HCT116 (cell line): ENCODE results near the gene LLGL2. TPM values are rescaled to one million over a fixed set of nuclear protein-coding genes. Genes with fewer than 3 reads are reported as not detected.

ENCODE experiments used
- ATAC-seq: fragments of 200-7000 bp; cut with Tn5 transposase; 2 replicates; pipeline ENCODE4 v1.9.1; 2020; ENCODE audit warnings: mild to moderate bottlenecking, moderate library complexity
- BruUV-seq: library from RNA; stranded (reverse); fragments of 400-500 nt; replicated peaks from 2 replicates; lab custom pipeline; 2021; lab: Mats Ljungman, UMichigan
- CTCF ChIA-PET: fragments of 300-600 bp; sonication (Branson Sonifier 250); formaldehyde crosslinking; loops from one replicate; lab custom pipeline; 2021; ENCODE audit warnings: antibody characterized with exemption; lab: Charles Lee
- POLR2A ChIA-PET: fragments of 300-600, 350-600 bp; sonication (Branson Sonifier 250); formaldehyde crosslinking; loops from one replicate; lab custom pipeline; 2021; ENCODE audit warnings: antibody characterized with exemption; lab: Charles Lee
- RAD21 ChIA-PET, 2 experiments: fragments of 300-600 bp; sonication (Branson Sonifier 250); formaldehyde crosslinking; loops; one replicate each; lab custom pipeline; 2023; ENCODE audit warnings: low total read pairs in 2 of 2; ENCODE audit not compliant: uncharacterized antibody in 2 of 2, unreplicated experiment in 2 of 2, low non-redundant PET in 1 of 2; lab: Charles Lee
- DNase-seq: peaks from one replicate; pipeline ENCODE4 v3.0.0-alpha.2; 2010; ENCODE audit warnings: low read depth, low spot score
- H2AFZ ChIP-seq: fragments of 200-600 bp; shearing (Covaris generic), sonication (generic); 2 replicates; pipeline ENCODE4 v1.6.1; 2017; ENCODE audit warnings: low read depth, mixed run types, mixed read lengths, antibody characterized with exemption, low read length; ENCODE audit not compliant: poor library complexity, severe bottlenecking
- H3K27ac ChIP-seq: 2 replicates; pipeline ENCODE4 v1.5.1; 2012; ENCODE audit warnings: low read depth, low read length
- H3K27me3 ChIP-seq: fragments of 200-600 bp; sonication (generic); 2 replicates; pipeline ENCODE4 v1.6.1; 2016; ENCODE audit warnings: mixed run types, low read length, mixed read lengths; ENCODE audit not compliant: insufficient read depth
- H3K36me3 ChIP-seq, 2 experiments: fragments of 200-500 bp in 1 of 2; fragments of 200-600 bp in 1 of 2; sonication (Bioruptor generic) in 1 of 2; sonication (generic) in 1 of 2; 2 replicates each; pipeline versions ENCODE4 v1.5.1 to v1.6.1; 2014 to 2016; ENCODE audit warnings: low read length in 2 of 2, inconsistent platforms in 1 of 2, mixed read lengths in 1 of 2, mixed run types in 1 of 2; ENCODE audit not compliant: insufficient read depth in 2 of 2, control insufficient read depth in 1 of 2
- H3K4me1 ChIP-seq, 2 experiments: fragments of 200-600 bp in 1 of 2; sonication (generic) in 1 of 2; 2 replicates each; pipeline versions ENCODE4 v1.5.1 to v1.6.1; 2012 to 2017; ENCODE audit warnings: low read length in 2 of 2, inconsistent platforms in 1 of 2, mild to moderate bottlenecking in 1 of 2, mixed read lengths in 1 of 2, mixed run types in 1 of 2, moderate library complexity in 1 of 2; ENCODE audit not compliant: insufficient read depth in 2 of 2, control insufficient read depth in 1 of 2
- H3K4me2 ChIP-seq: fragments of 200-600 bp; sonication (generic); 2 replicates; pipeline ENCODE4 v1.6.1; 2017; ENCODE audit warnings: mixed run types, low read length, mixed read lengths
- H3K4me3 ChIP-seq, 2 experiments: fragments of 200-600 bp in 1 of 2; sonication (generic) in 1 of 2; replicated peaks in 1 of 2; 2 replicates each; pipeline ENCODE4 v1.5.1; 2011 to 2016; ENCODE audit warnings: low read length in 2 of 2, control low read depth in 1 of 2, low read depth in 1 of 2, mild to moderate bottlenecking in 1 of 2, mixed read lengths in 1 of 2, mixed run types in 1 of 2
- H3K79me2 ChIP-seq: fragments of 200-600 bp; sonication (generic); 2 replicates; pipeline ENCODE4 v1.6.1; 2017; ENCODE audit warnings: mild to moderate bottlenecking, mixed run types, low read length, moderate library complexity, mixed read lengths; ENCODE audit not compliant: insufficient read depth
- H3K9ac ChIP-seq: fragments of 200-600 bp; sonication (generic); 2 replicates; pipeline ENCODE4 v1.6.1; 2016; ENCODE audit warnings: low read length, mixed read lengths
- H3K9me2 ChIP-seq: fragments of 200-600 bp; sonication (generic), shearing (Covaris generic); 2 replicates; pipeline ENCODE4 v1.6.1; 2017; ENCODE audit warnings: mixed run types, mild to moderate bottlenecking, moderate library complexity; ENCODE audit not compliant: insufficient read depth
- H3K9me3 ChIP-seq, 2 experiments: fragments of 200-500 bp in 1 of 2; fragments of 200-600 bp in 1 of 2; sonication (Bioruptor generic) in 1 of 2; sonication (generic) in 1 of 2; 2 replicates each; pipeline ENCODE4 v1.6.1; 2014 to 2017; ENCODE audit warnings: low read length in 2 of 2, mixed read lengths in 2 of 2, inconsistent platforms in 1 of 2, low read depth in 1 of 2, mild to moderate bottlenecking in 1 of 2, mixed run types in 1 of 2, moderate library complexity in 1 of 2; ENCODE audit not compliant: control insufficient read depth in 1 of 2, insufficient read depth in 1 of 2
- H4K20me1 ChIP-seq: fragments of 200-600 bp; sonication (generic), shearing (Covaris generic); 2 replicates; pipeline ENCODE4 v1.6.1; 2017; ENCODE audit warnings: mixed run types, mild to moderate bottlenecking, moderate library complexity; ENCODE audit not compliant: insufficient read depth
- CBX3 ChIP-seq: IDR thresholded peaks from 2 replicates; pipeline ENCODE4 v1.6.1; 2012; ENCODE audit warnings: low read depth
- EGR1 ChIP-seq: IDR thresholded peaks from 2 replicates; pipeline ENCODE4 v1.6.1; 2012; ENCODE audit warnings: low read depth
- ELF1 ChIP-seq: IDR thresholded peaks from 2 replicates; pipeline ENCODE4 v1.6.1; 2012; ENCODE audit warnings: low read depth, borderline replicate concordance
- EZH2phosphoT487 ChIP-seq: fragments of 200-600 bp; IDR thresholded peaks from 2 replicates; pipeline ENCODE4 v1.6.1; 2018; ENCODE audit warnings: antibody characterized with exemption, borderline replicate concordance
- JUND ChIP-seq: IDR thresholded peaks from 2 replicates; pipeline ENCODE4 v1.6.1; 2012
- POLR2A ChIP-seq: IDR thresholded peaks from 2 replicates; pipeline ENCODE4 v1.7.0; 2011; ENCODE audit warnings: borderline replicate concordance; ENCODE audit not compliant: insufficient read depth, insufficient read length; ENCODE audit errors: extremely low read depth
- POLR2AphosphoS5 ChIP-seq: IDR thresholded peaks from 2 replicates; pipeline ENCODE4 v1.6.1; 2011; ENCODE audit warnings: mild to moderate bottlenecking, low read depth, low read length, moderate library complexity
- RAD21 ChIP-seq: IDR thresholded peaks from 2 replicates; pipeline ENCODE4 v1.6.1; 2012; ENCODE audit warnings: low read depth, mild to moderate bottlenecking
- SIN3A ChIP-seq: IDR thresholded peaks from 2 replicates; pipeline ENCODE4 v1.6.1; 2012; ENCODE audit warnings: low read depth
- SP1 ChIP-seq: IDR thresholded peaks from 2 replicates; pipeline ENCODE4 v1.6.1; 2012; ENCODE audit warnings: low read depth
- SRF ChIP-seq: IDR thresholded peaks from 2 replicates; pipeline ENCODE4 v1.6.1; 2012; ENCODE audit warnings: low read depth
- TCF7L2 ChIP-seq: IDR thresholded peaks from 2 replicates; pipeline ENCODE4 v1.7.0; 2011; ENCODE audit warnings: borderline replicate concordance, inconsistent platforms; ENCODE audit not compliant: insufficient read depth, insufficient read length; ENCODE audit errors: extremely low read depth
- YY1 ChIP-seq: IDR thresholded peaks from 2 replicates; pipeline ENCODE4 v1.6.1; 2011; ENCODE audit warnings: low read length, low read depth, moderate library complexity, mild to moderate bottlenecking; ENCODE audit not compliant: insufficient replicate concordance; ENCODE audit errors: extremely low read depth
- ZFX ChIP-seq: fragments of 450-650 bp; IDR thresholded peaks from 2 replicates; pipeline ENCODE4 v1.6.1; 2017
- ZNF274 ChIP-seq: fragments of 200-500 bp; sonication (Bioruptor generic); IDR thresholded peaks from 2 replicates; pipeline ENCODE4 v1.6.1; 2014; ENCODE audit warnings: mild to moderate bottlenecking, low read depth, low read length, inconsistent platforms
- intact Hi-C: fragments of 100-400 bp; cut with micrococcal nuclease; formaldehyde crosslinking; loops from 2 replicates; pipeline ENCODE4 v1.10.0; 2022
- total RNA-seq: library from RNA; stranded (reverse); gene quantifications from one replicate; pipeline ENCODE4 v1.2.1, GENCODE V29; 2021; ENCODE audit not compliant: unreplicated experiment
- TF ChIP-seq, protein P1 (sequence below): IDR thresholded peaks from 2 replicates; pipeline ENCODE4 v1.6.1; 2012
- TF ChIP-seq, protein P2 (sequence below): IDR thresholded peaks from 2 replicates; pipeline ENCODE4 v1.6.1; 2012
- TF ChIP-seq, protein P3 (sequence below), 3 experiments: fragments of 200-600 bp in 1 of 3; sonication (generic) in 1 of 3; IDR thresholded peaks in 2 of 3; conservative IDR thresholded peaks in 1 of 3; 2 replicates each; pipeline ENCODE4 v1.5.1; 2012 to 2017; ENCODE audit warnings: low read depth in 2 of 3, low read length in 2 of 3, antibody characterized with exemption in 1 of 3, borderline replicate concordance in 1 of 3, control low read depth in 1 of 3, mild to moderate bottlenecking in 1 of 3, mixed read lengths in 1 of 3, mixed run types in 1 of 3, moderate library complexity in 1 of 3; ENCODE audit not compliant: insufficient read depth in 1 of 3
- TF ChIP-seq, protein P4 (sequence below): IDR thresholded peaks from 2 replicates; pipeline ENCODE4 v1.6.1; 2011; ENCODE audit warnings: mild to moderate bottlenecking, low read length, moderate library complexity; ENCODE audit not compliant: insufficient replicate concordance; ENCODE audit errors: extremely low read depth

Gene LLGL2
- total RNA-seq, 1 experiment from 2014 or later = 209 TPM

DNA sequence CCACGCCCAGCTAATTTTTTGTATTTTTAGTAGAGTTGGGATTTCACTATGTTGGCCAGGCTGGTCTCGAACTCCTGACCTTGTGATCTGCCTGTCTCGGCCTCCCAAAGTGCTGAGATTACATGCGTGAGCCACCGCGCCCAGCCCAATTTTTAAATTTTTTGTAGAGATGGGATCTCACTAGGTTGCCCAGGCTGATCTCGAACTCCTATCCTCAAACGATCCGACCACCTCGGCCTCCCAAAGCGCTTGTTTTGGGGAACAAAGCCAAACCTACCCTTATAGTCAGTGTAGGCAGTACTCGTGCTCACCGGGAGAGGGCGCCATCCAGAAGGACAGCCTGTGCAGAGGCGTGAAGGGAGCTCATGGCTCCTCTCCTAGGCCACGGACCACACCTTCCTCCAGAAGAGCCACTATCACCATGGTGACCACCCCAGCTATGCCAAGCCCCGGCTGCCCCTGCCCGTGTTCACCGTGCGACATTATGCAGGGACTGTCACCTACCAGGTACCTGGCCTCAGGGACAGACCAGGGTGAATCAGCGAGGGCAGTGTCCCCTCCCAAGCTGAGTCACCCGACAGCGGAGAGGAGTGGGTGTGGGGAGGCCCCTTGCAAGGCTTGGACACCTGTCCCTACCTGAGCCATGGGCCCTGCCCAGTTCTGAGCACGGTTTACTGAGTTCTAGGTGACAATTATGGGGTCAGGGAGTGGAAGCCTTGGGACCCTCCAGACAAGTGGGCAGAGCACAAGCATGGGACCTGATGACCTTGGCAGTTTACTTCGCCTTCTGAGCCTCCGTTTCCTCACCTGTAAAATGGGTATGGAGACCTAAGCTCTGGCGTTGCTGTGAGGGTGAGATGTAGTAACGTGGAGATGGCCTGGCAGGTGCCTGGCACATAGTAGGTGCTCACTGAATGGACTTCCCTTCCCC lies 75.8 kb downstream of the LLGL2 start (continued):
- TF ChIP-seq, protein P1, sequence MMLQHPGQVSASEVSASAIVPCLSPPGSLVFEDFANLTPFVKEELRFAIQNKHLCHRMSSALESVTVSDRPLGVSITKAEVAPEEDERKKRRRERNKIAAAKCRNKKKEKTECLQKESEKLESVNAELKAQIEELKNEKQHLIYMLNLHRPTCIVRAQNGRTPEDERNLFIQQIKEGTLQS = no peak
- TF ChIP-seq SRF (no peak), ZFX (no peak), EGR1 (no peak; the same call in 1 of the 2 replicates), TCF7L2 (peak; percentile 63)
- TF ChIP-seq, protein P2, sequence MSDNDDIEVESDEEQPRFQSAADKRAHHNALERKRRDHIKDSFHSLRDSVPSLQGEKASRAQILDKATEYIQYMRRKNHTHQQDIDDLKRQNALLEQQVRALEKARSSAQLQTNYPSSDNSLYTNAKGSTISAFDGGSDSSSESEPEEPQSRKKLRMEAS = peak; percentile 73

DNA sequence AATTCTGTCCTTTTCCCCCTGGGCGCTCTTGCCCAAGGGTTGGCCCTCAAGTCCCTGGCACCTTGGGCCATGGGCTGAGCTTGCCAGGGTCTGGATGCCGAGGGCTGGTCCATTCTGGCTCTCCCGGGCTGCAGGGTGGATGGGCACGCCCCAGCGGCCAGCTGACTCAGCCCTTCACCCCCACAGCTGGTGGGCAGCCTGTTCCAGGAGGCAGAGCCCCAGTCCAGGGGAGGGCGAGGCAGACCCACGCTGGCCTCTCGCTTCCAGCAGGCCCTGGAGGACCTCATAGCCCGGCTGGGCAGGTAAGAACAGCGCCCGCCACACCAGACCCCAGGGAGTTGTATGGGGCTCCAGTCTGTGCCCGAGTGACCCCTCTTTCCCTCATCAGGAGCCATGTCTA lies 77.1 kb downstream of the LLGL2 start:
- no peaks in the 10 kb centered on the region for H3K36me3 ChIP-seq
- peak overlapping the region; percentile 70; the same call in 1 of the 2 replicates for H3K4me2 ChIP-seq
- DNase-seq (no peak), ATAC-seq (no peak)
- H3K4me1 ChIP-seq = peaks cover 15 to 51% of the 10 kb centered on the region in 2 experiments
- no TSS peak for BruUV-seq
- ChIA-PET CTCF (interaction anchor here (0.9 to 4.2 kb wide), 6 partner anchors 8 to 147 kb away, joined by 3 to 73 read pairs (median 23); partner anchors contain the start of gene SMIM5), POLR2A (no interaction called here), RAD21 (no interaction called here)
- TF ChIP-seq POLR2AphosphoS5 = no peak
- TF ChIP-seq, protein P3, sequence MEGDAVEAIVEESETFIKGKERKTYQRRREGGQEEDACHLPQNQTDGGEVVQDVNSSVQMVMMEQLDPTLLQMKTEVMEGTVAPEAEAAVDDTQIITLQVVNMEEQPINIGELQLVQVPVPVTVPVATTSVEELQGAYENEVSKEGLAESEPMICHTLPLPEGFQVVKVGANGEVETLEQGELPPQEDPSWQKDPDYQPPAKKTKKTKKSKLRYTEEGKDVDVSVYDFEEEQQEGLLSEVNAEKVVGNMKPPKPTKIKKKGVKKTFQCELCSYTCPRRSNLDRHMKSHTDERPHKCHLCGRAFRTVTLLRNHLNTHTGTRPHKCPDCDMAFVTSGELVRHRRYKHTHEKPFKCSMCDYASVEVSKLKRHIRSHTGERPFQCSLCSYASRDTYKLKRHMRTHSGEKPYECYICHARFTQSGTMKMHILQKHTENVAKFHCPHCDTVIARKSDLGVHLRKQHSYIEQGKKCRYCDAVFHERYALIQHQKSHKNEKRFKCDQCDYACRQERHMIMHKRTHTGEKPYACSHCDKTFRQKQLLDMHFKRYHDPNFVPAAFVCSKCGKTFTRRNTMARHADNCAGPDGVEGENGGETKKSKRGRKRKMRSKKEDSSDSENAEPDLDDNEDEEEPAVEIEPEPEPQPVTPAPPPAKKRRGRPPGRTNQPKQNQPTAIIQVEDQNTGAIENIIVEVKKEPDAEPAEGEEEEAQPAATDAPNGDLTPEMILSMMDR (IDR thresholded peaks at IDR 0.05 in 2 of 3, conservative IDR thresholded peaks at IDR 0.05 in 1 of 3; ENCODE audit: borderline replicate concordance in 1 of 3, insufficient read depth in 1 of 3, low read depth in 2 of 3, low read length in 2 of 3) = no peak
- no peak for TF ChIP-seq SP1
- no peak for TF ChIP-seq ELF1
- no peak for TF ChIP-seq SIN3A
- no peak for TF ChIP-seq EZH2phosphoT487
- no peak for TF ChIP-seq ZNF274
- TF ChIP-seq, protein P2 = no peak
- TF ChIP-seq ZFX = no peak
- TF ChIP-seq, protein P4, sequence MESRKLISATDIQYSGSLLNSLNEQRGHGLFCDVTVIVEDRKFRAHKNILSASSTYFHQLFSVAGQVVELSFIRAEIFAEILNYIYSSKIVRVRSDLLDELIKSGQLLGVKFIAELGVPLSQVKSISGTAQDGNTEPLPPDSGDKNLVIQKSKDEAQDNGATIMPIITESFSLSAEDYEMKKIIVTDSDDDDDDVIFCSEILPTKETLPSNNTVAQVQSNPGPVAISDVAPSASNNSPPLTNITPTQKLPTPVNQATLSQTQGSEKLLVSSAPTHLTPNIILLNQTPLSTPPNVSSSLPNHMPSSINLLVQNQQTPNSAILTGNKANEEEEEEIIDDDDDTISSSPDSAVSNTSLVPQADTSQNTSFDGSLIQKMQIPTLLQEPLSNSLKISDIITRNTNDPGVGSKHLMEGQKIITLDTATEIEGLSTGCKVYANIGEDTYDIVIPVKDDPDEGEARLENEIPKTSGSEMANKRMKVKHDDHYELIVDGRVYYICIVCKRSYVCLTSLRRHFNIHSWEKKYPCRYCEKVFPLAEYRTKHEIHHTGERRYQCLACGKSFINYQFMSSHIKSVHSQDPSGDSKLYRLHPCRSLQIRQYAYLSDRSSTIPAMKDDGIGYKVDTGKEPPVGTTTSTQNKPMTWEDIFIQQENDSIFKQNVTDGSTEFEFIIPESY = no peak
- TF ChIP-seq JUND = no peak
- no peak for TF ChIP-seq CBX3
- no peak for TF ChIP-seq POLR2A
- TF ChIP-seq RAD21 = no peak
- TF ChIP-seq YY1 = no peak
- TF ChIP-seq TCF7L2 = no peak
- no peak for TF ChIP-seq EGR1
- TF ChIP-seq, protein P1 = no peak
- TF ChIP-seq SRF = no peak
- H3K4me3 ChIP-seq = no peak overlapping the region
- H3K9me3 ChIP-seq = no peaks in the 10 kb centered on the region
- H3K9me2 ChIP-seq = no peaks in the 10 kb centered on the region
- H3K27ac ChIP-seq = no peak overlapping the region; the same call in 1 of the 2 replicates
- H2AFZ ChIP-seq = no peak overlapping the region
- no peaks in the 10 kb centered on the region for H4K20me1 ChIP-seq
- no peak overlapping the region for H3K9ac ChIP-seq
- no peaks in the 10 kb centered on the region for H3K27me3 ChIP-seq
- intact Hi-C loops = loop anchor here (5.0 kb wide), 2 partner anchors 85 to 175 kb away; partner anchors contain the start of genes CASKIN2 and TSEN54
- no peaks in the 10 kb centered on the region for H3K79me2 ChIP-seq
